GM21723 (cell line): Measurements from ENCODE around the gene TRAPPC12.

Source experiments
- ATAC-seq: cut with Tn5 transposase; IDR thresholded peaks from one replicate; pipeline ENCODE4 v1.9.1; 2021; ENCODE audit warnings: mild to moderate bottlenecking, moderate library complexity; ENCODE audit not compliant: unreplicated experiment

The TRAPPC12 gene

DNA sequence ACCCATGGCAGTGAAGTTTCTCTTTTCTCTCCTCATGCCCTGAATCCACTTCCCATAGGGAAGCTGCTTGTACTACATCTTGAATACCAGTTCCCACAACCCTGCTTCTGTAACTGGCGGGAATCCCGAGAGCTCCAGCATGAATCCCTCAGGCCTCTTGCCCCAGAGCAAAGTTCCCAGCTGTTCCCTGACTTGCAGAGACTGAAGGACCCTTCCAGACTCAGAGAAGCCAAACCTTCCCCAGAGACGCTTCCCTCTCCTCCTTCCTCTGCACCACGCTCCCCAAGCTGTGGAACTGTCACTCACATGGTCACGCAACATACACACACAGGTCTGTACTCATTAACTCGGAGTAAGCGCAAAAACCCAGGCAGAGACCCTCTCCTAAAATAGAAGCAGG, 26.4 kb downstream of the TRAPPC12 start:
- no peak for ATAC-seq

DNA sequence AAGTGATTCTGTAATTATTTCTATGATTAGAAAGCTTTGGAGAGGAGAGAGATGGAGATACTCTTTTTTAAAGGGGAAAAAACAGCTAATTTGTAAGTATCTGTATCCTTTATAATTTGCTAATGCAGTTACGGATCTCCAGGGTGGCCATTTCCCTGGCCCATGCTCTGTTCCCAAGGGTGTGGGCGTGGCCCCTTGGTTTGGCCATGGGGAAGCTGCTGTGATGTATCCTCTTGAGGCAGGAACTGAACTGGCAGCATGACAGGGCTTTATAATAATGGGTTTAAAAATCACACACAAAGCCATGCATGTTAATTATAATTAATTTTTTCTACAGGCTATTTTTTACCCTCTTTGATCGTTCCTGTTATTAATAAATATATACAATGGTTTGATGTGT, 27.0 kb downstream of the TRAPPC12 start:
- ATAC-seq: no peak

DNA sequence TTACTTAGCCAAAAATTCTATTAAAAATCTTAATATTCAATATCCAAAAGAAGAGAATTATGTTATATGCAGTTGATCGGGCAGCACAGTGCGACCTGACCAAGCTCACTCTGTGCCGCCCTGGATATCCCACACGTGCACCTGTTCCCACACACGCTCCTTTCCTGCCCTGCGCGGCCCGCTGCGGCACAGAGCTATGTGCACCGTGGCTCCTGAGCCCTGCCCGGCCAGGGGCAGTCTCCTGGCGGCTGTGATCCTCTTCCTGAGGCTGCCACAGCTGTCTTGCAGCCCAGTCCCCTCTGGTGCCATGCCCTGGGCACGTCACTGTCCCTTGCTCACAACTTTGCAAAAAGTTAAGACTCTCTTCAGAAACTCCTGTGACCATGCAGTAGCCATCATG, 29.3 kb downstream of the TRAPPC12 start:
- no peak for ATAC-seq

DNA sequence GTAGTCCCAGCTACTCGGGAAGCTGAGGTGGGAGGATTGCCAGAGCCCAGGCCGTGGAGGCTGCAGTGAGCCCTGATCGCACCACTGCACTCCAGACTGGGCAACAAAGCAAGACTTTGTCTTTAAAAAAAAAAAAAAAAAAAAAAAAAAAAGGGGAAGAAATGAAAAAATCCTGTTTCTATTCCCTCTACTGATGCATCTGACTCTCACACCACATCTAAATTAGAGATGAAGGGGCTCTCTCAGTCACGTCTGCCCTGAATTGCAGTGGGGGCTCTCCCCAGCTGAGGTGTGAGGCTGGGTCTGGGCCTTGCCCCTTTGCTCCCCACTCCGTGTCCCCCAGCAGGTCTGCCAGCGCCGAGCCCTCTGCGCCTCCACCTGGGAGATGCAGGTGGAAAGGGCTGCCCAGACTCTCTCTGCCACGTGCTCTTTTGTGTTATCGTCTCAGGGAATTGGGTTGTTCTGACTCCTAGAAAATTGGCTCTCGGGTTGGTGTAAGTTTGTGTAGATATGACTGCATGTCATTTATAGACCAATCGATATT, 30.2 kb downstream of the TRAPPC12 start:
- ATAC-seq: no peak

DNA sequence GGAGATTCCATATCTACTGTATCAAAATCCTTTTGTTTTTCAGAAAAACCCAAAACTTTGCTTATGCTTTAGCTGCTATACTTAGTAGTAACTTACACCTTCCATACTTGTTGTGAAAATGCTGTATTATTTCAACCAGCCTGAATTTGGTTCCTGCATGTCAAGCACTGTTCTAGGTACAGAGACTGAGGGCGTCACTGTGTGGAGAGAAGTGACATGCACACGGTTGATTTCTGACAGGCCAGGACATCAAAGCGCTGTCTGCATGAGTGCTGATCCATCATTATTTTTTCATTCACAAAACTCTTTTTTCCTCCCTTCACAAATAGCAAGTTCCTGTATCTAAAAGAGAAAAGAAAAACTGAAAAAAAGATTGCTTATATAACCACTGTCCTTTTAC, 31.6 kb downstream of the TRAPPC12 start:
- no peak for ATAC-seq

DNA sequence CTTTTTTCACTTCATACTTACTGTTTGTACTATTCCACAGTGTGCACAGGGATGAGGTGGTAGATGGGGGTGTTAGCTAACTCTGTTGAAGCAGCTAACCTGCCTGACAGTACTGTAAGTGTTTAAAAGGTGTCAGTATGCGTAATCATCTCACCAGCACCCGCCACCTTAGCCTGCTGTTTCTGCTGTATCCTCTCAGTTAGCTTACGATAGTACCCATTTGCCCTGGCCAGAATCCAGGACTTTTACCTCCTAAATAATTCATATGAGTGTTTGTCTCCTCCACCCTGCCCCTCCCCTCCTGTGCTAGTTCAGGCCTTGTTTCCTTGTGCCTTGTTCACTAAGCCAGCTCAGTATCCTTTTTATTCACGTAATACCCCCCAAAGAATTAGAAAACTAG, 34.2 kb downstream of the TRAPPC12 start:
- ATAC-seq: no peak

DNA sequence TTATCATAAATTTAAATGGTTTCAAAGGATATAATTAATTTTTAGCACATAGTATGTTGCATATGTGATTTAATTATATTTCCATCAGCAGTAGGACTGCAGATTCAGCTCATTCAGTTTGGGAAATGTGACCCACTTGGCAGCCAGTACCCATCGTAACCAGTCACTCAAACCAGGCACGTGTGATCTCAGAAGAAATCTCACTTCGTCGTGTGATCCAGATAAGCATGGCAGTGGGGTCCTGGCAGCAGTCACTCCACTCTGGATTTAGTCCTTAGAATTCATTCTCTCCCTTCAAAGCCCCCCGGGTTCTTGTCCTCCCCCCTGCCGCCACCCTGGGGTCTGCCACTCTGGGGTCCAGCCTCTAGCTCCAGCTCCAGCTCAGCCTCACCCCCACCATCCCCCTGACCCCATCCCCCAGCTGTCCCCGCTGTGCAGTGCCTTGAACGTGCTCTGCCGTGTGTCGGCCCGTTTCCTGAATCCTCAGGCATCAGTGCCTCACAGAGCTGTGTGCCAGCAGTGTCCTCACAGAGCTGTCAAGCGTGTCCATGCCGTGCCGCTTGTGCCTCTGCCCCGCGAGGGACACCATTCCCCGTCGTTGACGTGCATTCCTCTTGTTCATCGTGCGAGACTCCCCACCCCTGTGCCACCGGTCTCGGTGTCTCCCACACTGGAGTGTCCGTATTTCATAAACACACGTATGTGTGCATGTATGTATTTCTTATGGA, 34.8 kb downstream of the TRAPPC12 start:
- no peak for ATAC-seq

DNA sequence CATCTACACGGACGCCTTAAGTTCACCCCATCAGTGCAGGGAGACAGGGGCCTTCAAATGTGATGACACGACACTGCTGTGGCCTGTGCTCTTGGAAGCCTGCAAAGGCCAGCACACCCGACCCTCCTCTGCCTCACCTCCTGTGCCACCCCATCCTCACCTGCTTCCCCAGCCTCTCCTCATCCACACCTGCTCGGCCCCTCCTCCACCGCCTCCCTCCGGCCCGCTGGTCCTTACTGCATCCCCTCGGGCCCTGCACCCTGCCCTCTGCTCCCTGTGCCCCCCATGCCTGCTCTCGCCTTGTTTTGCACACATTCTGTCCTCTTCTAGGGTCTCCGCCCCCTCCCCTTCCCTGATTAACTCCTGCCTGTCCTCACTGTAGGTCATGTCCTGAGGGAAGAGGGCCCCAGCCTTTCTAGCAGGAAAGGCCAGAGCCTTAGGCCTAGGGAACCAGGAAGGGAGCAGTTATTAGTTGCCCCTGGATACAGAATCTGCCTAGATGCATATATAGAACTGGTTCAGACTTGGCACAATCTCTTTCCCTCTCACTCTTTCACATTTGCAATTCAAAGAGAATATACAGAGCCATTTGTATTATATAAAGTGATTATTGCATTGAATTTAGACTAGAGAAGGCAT, 39.4 kb downstream of the TRAPPC12 start:
- ATAC-seq: no peak

DNA sequence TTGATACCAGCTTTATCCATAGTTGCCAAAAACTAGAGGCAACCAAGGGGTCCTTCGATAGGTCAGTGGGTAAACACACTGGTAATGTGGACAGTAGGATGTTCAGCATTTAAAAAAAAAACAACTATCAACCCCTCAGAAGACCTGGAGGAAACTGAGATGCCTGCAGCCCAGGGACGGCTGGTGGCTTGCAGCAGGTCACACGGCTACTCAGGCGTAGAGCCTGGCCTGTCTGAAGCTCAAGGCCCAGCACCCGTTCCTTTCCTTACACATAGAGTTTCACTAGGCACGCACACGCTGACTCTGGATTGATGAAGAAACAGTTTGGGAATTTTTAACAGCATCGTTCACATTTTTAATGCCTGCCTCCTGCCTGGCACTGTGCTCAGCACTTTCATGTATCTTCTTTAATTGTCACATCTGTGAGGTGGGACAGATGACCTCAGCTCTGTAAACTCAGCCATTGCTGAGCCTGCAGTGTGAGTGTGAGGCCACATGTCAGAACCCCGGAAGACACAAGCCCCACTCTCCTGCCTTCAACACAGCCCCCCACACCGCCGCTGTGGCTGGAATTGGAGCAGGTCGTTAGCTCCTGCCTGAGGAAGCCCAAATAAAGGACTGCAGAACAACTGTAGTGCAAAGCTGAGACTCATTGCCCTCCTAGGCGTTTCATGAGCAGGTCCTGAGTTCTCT, 40.7 kb downstream of the TRAPPC12 start:
- ATAC-seq: no peak

DNA sequence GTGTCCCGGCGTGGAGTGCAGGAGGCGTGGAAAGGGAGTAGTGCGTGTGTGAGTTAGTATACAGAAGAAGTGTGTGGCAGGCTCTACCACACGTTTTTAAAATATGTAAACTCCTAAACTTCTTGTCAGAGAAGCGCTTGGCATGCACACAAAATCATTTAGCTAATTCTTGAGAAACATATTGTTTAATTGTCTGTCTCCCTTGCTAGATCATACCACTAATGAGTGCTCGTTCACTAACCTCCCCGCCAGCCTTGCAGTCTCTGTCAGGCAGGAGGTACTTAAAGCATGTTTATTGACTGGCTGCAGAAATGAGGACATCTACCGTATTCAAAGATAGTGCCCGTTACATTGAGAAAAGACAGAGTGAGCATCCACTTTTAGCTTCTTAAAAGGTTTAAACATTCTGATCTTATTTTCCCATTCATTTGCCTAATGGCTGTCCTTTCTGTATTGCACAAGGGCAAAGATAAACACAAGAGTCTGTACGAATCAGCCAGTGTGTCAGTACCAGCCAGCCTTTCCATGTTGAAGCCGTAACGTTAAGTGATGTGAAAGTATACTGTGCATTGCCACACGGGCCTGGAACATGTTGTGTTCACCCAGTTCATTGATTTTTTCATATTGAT, 41.4 kb downstream of the TRAPPC12 start:
- ATAC-seq: no peak

DNA sequence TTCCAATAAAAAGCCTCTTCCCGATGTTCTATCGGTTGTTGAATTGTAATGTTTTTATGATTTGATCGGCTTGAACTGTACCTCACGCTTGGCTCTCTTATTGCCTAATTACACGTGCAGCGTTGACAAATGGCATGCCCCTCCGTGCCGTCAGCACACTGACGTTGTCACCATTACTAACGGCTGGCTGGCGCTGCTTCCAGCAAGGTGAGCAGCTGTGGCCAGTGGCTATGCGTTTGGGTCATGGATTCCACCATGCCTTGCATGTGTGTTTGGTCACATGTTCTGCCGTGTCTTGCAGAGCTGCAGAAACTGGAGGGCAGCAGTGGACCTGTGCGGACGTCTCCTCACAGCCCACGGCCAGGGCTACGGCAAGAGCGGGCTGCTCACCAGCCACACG, 42.1 kb downstream of the TRAPPC12 start:
- no peak for ATAC-seq

DNA sequence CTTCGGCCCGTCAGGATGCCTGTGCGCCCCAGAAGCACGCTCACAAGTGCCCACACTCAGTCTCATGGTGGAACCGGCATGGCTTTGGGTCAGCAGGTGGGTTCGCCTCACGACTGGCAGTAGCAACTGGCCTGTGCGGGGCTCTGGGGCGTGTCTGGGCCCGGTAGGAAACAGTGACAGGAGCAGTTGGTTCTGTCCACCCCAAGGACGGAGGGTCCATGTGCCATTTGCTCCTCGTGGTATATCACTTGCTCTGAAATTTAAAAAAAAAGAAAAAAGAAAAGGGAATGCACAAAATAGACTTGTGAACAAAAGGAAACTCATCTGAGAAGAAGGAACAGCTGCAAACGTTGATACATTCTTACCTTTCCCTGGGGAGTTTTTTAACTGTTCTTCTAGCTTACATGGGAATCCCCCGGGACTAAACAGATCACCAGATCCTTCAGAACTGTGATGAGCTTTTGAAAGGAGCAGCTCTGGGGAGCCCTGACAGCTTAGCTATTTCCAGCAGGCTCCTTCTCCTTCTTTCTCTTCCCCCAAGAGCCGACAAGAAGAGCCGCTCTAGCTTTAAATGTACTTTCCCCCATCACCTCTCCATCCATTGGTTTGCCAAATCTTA, 42.8 kb downstream of the TRAPPC12 start:
- ATAC-seq: peak; percentile 54

DNA sequence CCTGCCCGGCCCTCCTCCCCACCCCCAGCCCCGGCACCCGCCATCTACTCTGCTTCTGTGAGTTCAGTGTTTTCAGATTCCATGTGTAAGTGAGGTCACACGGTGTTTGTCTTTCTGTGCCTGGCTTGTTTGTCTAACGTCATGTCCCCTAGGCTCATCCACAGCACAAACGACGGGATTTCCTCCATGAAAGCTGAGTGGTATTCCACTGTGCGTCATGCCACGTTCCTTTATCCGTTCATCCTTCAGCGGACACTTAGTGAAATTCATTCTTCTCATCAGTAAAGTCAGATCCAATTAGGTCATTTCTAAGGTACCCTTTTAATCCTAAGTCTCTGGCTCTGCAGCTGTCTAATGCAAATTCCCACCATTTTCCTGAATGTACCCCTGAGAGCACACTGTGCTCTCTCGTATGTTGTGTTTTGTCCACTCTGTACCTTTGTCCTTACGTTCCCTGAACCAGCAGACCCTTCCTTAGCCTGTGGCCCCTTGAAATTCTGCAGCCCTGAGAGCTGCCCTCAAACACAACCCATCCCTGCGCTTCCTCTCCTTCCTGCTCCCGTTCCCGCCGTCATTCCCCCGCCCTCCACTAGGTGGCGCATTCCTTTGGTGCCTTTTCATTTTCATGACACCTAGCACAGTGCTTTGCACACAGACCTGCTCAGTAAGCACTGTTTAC, 44.1 kb downstream of the TRAPPC12 start:
- no peak for ATAC-seq

DNA sequence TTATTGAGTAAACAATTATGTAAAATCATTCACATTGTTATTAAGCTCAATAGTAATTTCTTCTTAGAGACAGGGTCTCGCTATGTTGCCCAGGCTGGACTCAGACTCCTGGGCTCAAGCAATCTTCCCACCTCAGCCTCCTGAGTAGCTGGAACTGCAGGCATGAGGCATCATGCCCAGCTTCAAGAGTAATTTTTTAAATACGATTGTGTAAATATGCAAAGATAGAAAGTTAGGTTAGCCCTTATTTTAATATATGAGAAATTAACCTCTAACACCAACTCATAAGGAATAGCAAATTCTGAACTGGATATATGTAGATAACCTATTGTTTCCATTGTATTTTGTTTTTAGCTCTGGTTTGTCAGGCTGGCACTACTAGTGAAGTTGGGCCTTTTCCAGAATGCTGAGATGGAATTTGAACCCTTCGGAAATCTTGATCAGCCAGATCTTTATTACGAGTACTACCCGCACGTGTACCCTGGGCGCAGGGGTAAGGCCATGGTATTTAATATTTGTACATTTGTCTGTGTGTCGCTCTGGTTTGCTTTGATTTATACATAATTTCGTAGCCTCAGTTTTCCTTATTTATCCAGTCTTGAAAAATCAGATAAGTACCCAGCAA, 44.8 kb downstream of the TRAPPC12 start:
- ATAC-seq: no peak

DNA sequence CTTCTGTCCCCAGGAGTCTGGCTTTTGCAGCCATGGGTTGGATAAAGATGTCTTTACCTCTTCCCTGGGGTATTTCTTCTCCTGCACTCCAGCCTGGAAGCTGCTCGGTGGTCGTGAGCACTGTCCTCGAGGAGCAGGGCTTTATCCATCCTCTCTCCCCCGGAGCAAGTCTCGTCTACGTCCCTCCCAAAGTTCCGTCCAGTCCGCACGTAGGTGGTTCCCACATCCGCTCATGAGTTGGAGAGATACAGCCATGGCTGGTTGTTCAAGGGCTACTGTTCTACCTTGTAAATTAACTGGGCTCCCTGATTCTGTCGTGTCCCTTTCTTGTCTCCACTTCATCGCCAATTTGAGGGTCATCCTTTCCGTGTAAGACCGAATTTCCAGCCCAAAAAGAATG, 47.1 kb downstream of the TRAPPC12 start:
- no peak for ATAC-seq

DNA sequence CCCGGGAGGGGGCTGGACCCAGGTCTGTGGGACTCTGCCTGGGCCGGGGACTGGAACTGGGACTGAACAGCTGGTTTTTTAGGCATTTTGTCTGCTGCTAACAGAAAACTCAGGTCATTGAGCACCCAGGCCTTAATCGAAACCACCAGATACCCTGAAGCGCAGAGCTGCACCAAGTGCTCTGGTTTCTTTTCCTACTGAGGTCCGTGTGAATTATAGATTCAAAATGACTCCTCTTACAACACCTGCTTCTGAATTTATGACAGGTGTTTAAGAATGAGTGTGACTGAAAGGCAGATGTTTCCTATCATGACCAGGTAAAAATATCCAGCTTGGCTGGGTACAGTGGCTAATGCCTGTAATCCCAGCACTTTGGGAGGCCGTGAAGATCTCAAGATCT, 47.8 kb downstream of the TRAPPC12 start:
- ATAC-seq: peak; percentile 79

DNA sequence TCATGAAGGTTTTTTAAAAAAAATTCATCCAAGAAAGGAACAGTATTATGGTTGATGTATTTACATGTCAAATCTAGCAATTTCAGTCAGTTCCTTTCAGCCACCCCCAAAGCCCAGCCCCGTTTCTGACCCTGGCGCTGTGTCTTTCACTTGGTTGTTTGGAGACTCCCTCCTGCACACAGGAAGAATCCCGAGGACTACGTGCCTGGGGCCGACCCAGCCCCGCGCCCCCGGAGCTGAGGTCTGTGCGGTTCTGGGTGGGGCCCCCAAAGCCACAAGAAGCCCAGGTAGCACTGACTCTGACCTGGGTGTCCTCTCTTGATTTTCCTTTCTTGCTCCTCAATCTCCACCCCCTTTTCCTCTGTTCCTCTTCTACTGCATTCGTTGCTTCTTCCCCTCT, 49.1 kb downstream of the TRAPPC12 start:
- ATAC-seq: no peak

DNA sequence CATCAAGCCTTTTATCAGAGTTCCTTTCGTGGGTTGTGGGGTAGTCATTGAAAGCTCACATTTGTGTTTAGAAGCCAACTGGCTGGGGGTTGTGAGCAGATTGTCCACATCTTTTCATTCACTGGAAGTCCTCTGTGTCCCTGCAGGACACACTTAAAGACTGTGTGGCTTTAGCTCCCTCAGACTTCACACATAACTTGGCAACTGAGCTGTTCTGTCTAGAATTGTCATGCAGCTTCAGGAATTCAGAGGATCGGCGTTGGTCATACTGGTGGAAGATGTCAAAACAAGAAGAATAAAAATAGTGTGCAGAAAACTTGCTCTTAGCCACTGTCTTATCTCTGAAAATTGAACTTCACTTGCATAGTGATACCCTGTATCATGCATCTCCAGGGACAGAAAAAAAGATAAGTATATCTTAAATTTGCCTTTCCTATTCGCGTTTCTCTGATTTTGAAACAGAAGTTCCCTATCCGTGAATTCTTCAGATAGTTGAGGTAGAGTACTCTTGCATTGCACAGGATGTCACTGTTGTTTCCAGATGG, 49.6 kb downstream of the TRAPPC12 start:
- no peak for ATAC-seq

DNA sequence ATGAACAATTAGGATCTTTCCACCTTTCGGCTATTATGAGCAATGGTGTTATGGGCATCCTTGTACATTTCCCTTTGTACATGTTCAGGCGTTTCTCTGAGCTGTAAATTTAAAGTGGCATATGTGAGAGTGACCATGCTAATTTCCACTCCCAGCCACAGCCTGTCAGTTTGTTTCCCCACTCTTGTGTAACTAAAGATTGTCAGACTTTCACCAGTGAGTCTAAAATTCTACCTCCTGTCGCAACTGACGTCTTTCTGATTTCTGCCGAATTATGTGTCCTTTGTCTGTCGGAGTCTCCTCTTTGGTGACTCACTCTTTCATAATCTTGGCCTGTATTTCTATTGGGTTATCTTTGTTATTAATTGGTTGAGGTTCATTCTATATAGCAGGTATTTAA, 50.7 kb downstream of the TRAPPC12 start:
- ATAC-seq: no peak
